GM12801 (cell line): ENCODE measurements around the gene PHF13.

Source experiments
- CTCF ChIP-seq: IDR thresholded peaks from one replicate; pipeline ENCODE4 v1.5.1; 2011; ENCODE audit warnings: control low read depth; ENCODE audit not compliant: insufficient read length; ENCODE audit errors: extremely low read depth

Gene PHF13

GRCh38 chr1:6582370-6582769 is 31.2 kb upstream of the PHF13 start:
- no peak for TF ChIP-seq CTCF

- TF ChIP-seq CTCF: no peak
Measured at GRCh38 chr1:6584126-6585080, 29.1 kb upstream of the PHF13 start.

GRCh38 chr1:6585081-6585722 is 28.3 kb upstream of the PHF13 start:
- TF ChIP-seq CTCF: no peak

- no peak for TF ChIP-seq CTCF
Measured at GRCh38 chr1:6585841-6586240, 27.7 kb upstream of the PHF13 start.

GRCh38 chr1:6586404-6586816 is 27.1 kb upstream of the PHF13 start:
- TF ChIP-seq CTCF: no peak

- no peak for TF ChIP-seq CTCF
Measured at GRCh38 chr1:6587261-6588005, 26.1 kb upstream of the PHF13 start.

- TF ChIP-seq CTCF: no peak
Measured at GRCh38 chr1:6588128-6588892, 25.2 kb upstream of the PHF13 start.
